NB4 (cell line): Measurements from ENCODE around the gene TNS4.
A peak's percentile ranks its signal among the peaks of the same experiment; 100 is the strongest.

Experiments used
- DNase-seq: peaks from one replicate; pipeline ENCODE4 v3.0.0; 2010; ENCODE audit warnings: low read depth
- H3K4me3 ChIP-seq: one replicate; pipeline ENCODE4 v1.5.1; 2011; ENCODE audit warnings: mild to moderate bottlenecking, low read depth, low read length, moderate library complexity
- CTCF ChIP-seq: IDR thresholded peaks from one replicate; pipeline ENCODE4 v1.5.1; 2012; ENCODE audit warnings: low read depth, low read length
- MYC ChIP-seq: IDR thresholded peaks from 2 replicates; pipeline ENCODE4 v1.6.1; 2011; ENCODE audit warnings: low read depth, low read length
- POLR2A ChIP-seq: IDR thresholded peaks from 2 replicates; pipeline ENCODE4 v1.6.1; 2011; ENCODE audit warnings: mild to moderate bottlenecking; ENCODE audit not compliant: insufficient read length; ENCODE audit errors: extremely low read depth
- TF ChIP-seq, protein P1 (sequence below): IDR thresholded peaks from 2 replicates; pipeline ENCODE4 v1.6.1; 2011; ENCODE audit warnings: low read depth, low read length

TNS4 gene

DNA sequence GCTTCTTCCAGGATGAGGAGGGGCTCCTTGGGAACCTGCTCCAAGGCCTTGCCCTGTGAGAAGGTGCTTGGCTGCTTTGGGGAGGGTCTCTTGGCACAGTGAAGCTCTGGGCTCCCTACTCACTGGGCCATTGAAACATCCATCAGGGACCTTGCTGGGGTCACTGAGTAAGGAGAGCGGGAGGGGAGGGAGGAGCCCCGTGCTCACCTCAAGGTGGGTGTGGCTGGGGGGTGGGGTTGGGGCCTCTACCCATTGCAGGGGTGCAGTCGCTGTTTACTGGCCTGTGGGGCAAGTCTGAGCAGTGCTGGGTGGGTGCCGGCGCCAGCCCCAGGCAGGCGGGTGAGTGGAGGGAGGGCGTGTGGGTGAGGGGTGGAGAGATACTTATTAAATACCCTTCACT, 9.9 kb downstream of the TNS4 start:
- DNase-seq: no peak
- H3K4me3 ChIP-seq: no peak overlapping the region
- no peak for TF ChIP-seq POLR2A
- no peak for TF ChIP-seq MYC
- no peak for TF ChIP-seq CTCF
- TF ChIP-seq, protein P1, sequence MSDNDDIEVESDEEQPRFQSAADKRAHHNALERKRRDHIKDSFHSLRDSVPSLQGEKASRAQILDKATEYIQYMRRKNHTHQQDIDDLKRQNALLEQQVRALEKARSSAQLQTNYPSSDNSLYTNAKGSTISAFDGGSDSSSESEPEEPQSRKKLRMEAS: no peak

DNA sequence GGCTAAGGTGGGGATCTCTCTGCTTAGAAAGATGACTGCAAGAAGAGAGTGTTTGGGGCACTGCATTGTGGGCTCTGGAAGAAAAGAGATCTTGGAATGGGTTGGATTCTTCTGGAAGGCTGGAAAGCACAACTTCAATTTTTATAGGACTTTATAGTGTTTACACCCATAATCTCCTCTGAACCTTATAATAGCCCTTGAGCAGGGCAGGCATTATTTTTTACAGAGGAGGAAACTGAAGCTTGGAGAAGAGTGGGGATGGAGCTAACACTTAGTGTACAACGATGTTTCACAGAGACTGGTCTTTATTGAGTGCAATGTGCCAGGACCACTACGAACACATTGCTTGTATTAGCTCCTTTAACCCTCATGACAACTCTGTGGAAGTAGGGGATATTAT, 10.4 kb downstream of the TNS4 start:
- DNase-seq: no peak
- no peak overlapping the region for H3K4me3 ChIP-seq
- TF ChIP-seq POLR2A (no peak), CTCF (no peak), MYC (no peak)
- TF ChIP-seq, protein P1: no peak

- TF ChIP-seq MYC (0 out of 2 replicates have a peak, but pooled peaks have one; percentile 21), CTCF (no peak), POLR2A (no peak)
- TF ChIP-seq, protein P1: peak; percentile 39; the same call in 1 of the 2 replicates
- H3K4me3 ChIP-seq: no peak overlapping the region
- DNase-seq: peak; percentile 62
These were observed 11.1 kb downstream of the TNS4 start for GRCh38 chr17:40490289-40490853.

DNA sequence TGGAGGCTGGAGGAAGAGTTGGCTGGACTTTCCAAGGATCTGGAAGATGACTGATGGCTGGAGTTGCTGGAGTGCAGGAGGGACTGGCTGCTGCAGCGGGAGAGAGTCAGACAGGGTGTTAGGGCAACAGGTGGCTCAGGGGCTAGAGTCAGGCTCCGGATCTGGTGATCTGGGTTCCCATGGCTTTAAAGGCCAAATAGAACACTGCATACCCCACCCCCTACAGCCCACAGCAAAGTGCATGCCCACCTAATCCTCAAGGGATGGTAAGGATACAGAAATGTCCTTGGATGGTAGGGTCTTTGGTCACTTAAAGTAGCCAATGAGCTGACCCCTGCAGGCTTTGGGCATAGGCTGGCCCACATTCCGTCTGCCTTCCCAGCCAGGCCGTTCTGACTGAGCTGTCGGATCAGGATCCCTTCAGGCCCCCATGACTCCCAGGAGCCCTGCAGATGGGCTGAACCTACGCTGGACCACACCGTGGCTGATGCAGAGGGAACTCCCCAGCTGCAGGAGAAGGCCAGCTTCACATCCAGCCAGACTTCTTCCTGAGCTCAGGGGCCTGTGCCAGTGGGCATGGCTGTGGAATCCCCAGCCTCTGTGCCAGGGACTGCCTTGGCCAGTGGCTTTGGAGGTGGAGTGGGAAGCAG, 13.9 kb downstream of the TNS4 start:
- no peak for TF ChIP-seq CTCF
- TF ChIP-seq POLR2A: no peak
- TF ChIP-seq, protein P1: no peak
- no peak for DNase-seq
- H3K4me3 ChIP-seq: no peak overlapping the region

GRCh38 chr17:40486522-40487370, 14.7 kb downstream of the TNS4 start:
- no peak overlapping the region for H3K4me3 ChIP-seq
- TF ChIP-seq POLR2A (no peak), CTCF (no peak), MYC (no peak)
- TF ChIP-seq, protein P1: no peak
- DNase-seq: peak; percentile 49
